ENCODE results near the gene CKMT1B.
"Not testable (repeated sequence)": the region's sequence is repeated elsewhere in the genome, so short reads cannot be mapped to it uniquely, and the experiment has no call there.

CKMT1B gene

DNA sequence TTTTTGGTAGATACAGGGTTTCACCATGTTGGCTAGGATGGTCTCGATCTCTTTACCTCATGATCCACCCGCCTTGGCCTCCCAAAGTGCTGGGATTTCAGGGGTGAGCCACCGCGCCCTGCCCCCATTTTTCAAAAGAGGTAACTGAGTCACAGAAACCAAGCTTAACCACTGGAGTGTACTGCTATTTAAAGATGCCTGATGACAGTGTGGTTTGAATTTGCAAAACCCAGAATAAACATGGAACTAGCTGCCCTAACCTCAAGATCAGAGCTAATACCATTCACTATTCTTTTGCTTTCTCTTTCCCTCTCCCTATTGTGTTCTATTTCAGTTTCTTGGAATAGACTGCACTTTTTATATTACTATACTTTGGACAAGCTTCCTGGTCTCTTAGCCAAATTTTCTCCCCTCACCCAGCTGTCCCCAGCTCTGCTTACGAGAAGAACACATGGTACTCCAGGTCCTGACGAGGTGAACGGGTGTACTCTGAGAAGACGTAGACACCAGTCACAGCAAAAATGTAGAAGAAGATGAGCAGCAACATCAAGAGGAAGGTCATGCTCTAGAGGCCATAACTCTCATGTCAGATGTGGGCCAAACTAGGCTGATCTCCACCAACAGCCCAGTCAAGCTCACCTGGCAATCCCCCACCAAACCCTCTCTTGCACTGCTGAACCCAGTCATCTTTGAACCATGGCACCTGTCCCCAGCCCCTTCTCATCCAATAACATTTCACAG, 44.8 kb downstream of the CKMT1B start:
- DNase-seq: not testable (repeated sequence)
